HUDEP-2 (cell line): ENCODE results near the gene ZMYM4.
"Not testable (repeated sequence)": the region's sequence is repeated elsewhere in the genome, so short reads cannot be mapped to it uniquely, and the experiment has no call there.

Source experiments
- DNase-seq, 76 experiments: peaks; one replicate each; lab custom pipeline; 2025; ENCODE audit not compliant: unreplicated experiment in 76 of 76; lab: John Stamatoyannopoulos, UW

The ZMYM4 gene

DNA sequence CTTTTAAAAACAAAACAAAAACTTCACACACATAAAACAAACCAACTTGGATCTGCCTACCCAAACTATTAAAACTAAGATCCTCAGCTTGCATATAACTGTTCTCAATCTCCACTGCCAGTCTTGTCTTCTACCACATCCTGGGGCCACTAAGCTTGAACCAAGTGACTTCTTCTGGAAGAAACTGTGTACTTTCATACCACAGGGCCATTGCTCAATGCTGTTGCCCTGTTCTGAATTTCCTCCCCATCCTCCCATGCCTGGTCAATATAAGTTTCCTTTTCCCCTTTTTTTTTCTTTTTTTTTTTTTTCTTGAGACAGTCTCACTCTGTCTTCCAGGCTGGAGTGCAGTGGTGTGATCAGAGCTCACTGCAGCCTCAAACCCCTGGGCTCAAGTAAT lies 178.8 kb downstream of the ZMYM4 start:
- DNase-seq, result no peak

DNA sequence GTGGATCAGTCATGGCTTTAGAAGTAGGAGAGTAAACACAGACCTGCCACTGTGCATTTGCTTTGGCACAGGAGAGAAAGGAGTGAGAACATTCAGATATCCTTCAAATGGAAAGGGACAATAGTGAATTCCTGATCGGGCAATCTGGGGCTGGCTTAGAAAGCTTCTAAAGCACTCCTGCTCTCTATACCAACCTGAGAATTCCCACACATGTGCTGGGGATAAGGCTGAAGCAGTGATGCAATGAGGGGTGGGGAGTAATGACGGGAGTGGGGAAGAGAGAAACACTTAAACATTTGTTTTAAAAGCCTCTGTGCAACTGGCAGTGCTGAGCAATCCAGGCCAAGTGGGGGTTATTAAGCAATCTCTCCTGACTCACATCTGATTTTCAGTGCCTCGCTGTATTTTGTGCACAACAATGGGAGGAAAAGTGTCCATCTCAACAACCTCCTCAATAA lies 179.9 kb downstream of the ZMYM4 start:
- no peak for DNase-seq

DNA sequence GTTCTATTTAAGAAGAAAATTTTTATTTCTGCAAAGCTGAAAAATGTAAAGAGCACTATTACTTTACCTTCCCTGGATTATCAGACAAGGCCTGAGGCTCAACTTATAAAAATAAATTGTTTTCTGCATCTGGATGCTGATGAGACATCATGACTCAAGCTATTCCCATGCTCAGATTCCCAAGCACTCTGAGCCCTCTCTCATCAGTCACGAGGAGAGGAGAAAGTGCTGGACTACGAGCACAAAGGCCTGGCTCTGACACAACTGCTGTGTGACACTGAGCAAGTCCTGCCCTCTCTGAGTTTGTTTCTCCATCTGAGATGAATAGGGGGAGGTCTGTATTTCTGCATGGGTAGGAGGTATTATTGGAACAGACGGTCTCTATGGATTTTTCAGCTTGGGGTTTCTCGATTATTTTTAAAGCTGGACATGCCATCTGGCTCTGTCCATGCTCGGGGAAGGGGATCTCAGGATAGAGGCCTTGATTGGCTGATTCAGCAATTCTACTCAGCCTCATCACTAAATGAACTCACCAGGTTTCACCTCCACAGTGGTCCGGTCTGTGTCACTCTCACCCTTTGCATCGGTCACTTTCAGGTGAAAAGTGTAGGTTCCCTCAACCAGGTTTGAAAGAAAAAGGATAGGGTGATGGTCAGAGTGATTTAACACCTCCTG lies 181.0 kb downstream of the ZMYM4 start:
- DNase-seq, result no peak

DNA sequence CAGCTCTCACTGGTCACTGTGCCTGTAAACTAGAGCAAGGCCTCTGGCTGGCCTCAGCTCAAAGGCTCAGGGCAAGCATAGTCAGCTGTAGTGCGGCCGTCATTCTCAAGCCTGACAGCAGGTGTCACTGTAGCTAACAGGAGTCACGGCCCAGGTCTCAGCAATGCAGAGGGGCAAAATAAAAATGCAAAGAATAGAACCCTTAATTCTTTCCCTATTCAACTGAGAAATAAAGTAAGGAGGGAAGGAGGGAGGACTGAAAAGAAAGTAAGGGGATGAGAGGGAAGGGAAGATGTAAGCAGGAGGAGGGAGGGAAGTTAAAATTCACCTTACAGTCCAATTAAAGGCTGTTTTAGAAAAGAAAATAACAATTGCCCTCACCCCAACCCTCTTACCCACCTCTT lies 182.6 kb downstream of the ZMYM4 start:
- DNase-seq, result peak in 68 of 76 experiments; percentile 4 to 81 (median 54)

DNA sequence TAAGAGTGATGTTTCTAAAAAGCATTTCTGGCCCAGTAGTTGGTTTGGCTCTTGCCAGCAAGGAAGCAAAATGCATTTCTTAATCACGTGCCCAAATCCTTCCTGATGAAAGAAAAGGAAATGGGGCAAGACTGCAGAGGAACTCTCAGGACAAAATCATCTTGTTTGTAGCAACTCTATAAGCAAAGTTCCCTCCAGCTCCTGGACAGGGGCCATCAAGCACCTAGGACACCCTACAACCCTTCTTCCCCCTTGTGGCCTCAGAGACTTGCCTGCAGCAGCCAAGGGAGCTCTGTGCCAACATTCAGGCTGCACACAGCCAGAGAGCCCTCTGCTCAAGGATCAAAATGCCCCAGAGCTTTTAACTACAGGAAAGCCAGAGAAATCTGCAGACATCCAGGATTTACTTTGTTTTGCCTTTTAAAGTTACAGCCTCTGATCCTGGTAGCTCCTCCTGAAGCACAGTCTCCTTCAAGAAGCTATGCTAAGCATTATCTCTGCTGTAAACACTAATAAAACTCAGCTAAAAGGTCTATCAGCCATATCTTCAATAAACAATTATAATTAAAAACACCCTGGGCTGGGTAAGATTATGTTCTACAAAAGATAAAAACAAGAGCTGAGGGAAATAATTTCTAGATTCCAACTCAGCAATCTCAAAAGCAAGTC lies 183.7 kb downstream of the ZMYM4 start:
- DNase-seq, result peak in 48 of 76 experiments; percentile 2 to 58 (median 22)

DNA sequence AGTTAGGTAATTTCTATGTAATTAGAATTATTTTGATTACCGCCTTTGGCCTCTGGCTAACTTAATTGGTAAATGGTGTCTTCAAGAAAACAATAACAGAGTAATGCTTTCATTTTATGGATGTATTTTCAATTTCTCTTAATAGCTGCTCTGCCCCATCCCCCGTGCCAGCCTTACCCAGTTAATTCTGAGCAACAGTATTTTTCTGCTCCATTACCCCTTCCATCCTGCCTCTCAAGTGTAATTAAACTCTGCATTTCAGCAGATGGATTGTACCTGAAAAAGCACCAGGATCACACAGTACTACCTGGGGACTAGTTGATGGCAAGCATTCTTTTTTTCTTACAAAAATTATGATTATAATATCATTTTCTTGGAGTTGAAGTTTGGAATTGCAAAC lies 184.5 kb downstream of the ZMYM4 start:
- DNase-seq, result no peak

DNA sequence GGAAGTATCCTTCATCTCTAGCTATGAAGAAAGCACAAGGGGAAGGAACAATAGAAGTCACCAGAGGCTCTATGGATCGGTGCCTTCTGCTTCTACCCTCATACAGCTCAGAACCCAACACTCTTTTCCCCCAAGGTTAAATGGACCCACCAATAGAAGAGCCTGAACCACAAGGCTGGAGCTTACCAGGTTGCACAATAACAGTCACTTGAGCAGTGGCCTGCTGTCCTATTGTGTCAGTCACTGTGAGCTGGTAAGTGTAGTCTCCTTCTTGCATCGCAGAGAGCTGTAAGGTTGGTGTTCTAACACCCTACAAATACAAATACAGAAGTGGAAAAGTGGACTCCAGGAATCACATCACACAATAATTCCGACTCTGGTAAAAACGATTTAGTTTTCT lies 185.7 kb downstream of the ZMYM4 start:
- no peak for DNase-seq

DNA sequence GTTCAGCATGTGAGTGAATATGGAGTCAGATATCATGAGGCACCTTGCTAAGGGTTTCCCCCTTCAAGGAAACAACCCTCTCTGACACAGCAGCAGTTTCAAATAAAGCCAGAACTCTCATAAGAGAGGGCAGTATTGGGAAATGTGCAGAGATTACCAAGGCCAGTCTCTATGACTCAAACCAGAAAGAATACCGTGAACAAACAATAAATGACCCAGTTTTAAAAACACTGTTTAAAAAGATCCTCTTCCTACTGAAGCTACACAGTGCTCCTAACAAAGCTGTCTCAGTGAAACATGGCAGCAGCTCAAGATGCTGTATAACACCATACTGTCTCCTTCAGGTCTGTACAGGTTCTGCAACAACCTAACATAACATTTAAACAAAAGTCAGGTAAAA lies 186.1 kb downstream of the ZMYM4 start:
- DNase-seq, result no peak

DNA sequence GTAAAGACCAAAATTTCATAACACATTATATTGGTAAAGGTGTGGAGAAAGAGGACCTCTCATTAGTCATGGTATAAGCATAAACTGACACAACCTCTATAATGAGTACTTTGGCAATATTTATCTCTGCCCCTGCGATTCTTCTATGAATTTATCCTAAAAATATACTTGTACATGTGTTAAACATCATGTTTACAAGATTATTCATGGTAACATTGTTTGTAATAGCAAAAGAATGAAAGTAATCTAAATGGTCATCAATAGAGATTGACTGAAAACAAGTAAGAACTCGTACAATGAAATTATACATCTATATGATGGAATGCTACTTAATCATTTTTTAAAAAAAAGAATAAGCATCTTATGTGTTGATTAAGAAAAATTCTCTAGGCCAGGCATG lies 192.3 kb downstream of the ZMYM4 start:
- no peak for DNase-seq

DNA sequence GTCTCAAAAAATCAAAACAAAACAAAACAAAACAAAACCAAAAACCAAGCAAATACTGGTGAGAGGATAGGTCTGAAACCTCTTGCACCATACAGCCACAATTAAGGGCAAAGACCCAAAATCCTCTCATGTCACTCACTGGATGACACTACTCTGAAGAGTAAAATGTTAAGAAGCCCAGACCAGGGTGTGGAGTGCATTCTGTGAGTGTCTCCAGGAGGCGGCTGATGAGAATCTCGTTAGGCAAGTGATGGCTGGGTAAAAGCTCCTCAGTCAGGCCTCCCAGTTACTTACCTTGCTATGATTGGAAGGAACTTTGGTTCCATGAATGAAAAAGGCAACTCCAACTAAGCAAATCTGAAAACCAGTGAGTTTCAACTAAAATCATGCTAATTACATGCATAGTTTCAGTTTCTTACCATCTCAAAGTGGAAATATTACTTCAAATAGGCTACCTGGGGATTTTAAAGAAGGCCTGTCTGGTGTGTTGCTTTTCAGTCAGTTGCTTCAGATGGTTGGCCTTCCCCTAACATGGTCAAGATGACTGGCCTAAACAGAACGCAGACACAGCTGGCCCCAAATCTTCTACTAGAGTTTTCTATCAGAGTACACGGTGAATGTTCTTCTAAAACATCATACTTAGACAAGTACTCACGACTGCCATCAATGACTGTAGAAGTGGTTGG lies 193.6 kb downstream of the ZMYM4 start:
- DNase-seq, result no peak

DNA sequence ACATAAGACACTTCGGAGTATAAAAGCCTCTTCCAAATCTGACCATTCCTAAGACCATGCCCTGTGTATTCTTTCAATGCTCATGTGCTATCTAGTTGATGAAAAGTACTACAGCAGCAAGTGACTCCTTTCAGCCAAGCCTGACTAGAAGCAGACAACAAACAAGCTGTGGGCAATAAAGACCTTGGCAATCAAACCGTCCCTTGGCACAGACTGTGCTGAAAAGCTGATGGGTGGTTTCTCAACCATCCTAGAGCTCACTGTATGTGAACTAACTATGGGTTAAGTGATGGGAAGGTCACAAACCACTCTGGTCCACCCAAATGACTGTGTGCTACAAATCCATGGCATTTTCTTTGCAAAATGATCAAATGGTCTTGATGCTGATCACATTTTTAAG lies 194.7 kb downstream of the ZMYM4 start:
- no peak for DNase-seq

DNA sequence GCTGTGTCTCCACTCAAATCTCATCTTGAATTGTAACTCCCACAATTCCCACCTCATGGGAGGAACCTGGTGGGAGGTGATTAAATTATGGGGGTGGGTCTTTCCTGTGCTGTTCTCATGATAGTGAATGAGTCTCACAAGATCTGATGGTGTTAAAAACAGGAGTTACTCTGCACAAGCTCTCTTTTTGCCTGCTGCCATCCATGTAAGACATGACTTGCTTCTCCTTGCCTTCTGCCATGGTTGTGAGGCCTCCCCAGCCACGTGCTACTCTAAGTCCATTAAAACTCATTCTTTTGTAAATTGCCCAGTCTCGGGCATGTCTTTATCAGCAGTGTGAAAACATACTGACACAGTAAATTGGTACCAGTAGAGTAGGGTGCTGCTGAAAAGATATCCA lies 195.2 kb downstream of the ZMYM4 start:
- DNase-seq, result not testable (repeated sequence)

DNA sequence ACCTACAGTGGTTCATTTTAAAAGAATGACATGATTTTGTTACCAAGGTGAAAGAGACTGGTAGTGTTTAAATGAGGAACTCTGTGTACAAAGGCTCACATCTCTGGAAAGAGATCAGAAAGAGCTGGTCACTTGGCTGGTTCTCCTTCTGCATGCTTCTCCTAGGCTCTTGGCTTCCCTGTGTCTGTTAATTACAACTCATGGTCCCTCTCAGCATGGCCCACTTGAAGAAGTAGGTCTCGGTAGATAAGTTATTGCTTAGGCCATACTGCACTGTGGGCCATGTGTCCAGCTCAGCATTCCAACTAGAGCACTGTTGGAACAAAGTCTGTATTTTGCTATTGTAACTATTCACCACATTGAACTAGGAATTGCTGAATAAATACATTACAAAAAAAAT lies 197.6 kb downstream of the ZMYM4 start:
- DNase-seq, result no peak

DNA sequence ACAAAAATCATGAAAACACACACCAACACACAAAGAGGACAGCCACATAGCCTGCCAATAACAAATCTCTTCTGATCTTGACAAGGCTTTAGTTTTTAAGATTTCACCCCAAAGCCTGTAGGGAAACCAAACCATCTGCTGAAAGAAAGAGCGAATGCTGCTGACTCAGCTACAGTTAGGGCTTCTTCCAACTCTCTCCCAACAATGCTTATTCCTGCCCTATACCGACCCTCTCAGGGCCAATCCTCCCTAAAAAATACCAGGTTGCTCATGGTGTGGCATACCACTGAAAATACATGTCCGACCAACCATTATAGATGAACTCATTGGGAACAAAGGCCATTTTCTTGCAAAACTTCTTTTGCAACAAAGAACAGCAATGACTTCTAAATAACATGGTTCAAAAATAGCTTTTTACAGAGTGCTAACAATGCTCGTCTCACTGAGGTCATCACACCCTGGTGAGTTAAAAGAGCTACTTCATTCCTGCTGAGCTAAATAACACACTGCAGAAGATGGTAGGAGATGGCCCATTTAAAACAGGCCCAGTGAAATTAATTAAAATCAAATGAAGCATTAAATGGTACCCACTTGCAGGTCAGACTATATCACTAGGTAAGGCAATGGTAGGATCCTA lies 202.6 kb downstream of the ZMYM4 start:
- DNase-seq, result no peak
